G401 (cell line): Measurements from ENCODE around the gene MED16. TPM values are rescaled to one million over a fixed set of nuclear protein-coding genes. Genes with fewer than 3 reads are reported as not detected.
A peak's percentile ranks its signal among the peaks of the same experiment; 100 is the strongest.

Experiments used
- DNase-seq: peaks from one replicate; pipeline ENCODE4 v3.0.0-alpha.2; 2015; ENCODE audit warnings: low spot score
- in situ Hi-C: cut with HindIII; loops from 2 replicates; pipeline ENCODE4 v1.10.0; 2016; ENCODE audit warnings: low sequenced_read_pairs, mixed read lengths
- total RNA-seq: library from RNA; depleted of rRNA; stranded (reverse); fragments of >200 nt; shearing (Covaris generic); gene quantifications from 2 replicates; pipeline ENCODE4 v1.2.3, GENCODE V29; 2014

MED16 gene
- total RNA-seq, 1 experiment from 2014 or later, result 58.7 TPM

- in situ Hi-C loops, result no loop called here
- peak; percentile 22 for DNase-seq
These were observed 19.4 kb upstream of the MED16 start for GRCh38 chr19:912181-913079.

GRCh38 chr19:911197-912033, 18.4 kb upstream of the MED16 start:
- in situ Hi-C loops, result no loop called here
- no peak for DNase-seq

DNA sequence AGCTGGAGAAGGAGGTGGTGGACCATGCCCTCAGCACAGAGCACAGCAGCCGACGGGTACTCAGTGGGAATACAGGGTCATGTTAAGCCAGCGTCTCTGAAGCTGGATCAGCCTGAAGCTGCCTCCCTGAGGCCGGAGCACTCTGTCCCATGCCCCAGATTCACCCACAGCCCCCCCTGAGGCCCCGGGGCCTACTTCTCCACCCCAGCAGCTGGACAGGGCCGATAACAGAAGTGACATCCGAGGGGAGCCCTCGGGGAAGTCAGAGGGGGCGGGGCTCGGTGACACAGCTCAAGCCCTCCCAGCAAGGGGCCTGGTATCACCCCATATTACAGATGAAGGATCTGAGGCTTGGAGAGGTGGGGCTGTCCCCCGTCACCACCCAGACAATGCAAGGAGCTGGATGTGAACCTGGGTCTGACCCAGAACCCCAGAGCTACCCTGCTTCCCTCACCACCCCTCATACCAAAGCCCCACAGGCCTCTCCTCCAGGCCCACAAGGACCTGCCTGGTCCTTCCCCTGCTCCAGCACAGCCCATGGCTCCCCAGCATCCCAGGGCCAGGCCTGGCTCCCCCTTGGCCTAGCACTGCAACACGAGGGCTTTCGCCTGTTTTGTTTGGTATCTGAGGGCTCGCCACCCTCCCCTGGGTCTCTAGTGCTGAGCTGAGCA, 14.3 kb upstream of the MED16 start:
- in situ Hi-C loops, result no loop called here
- DNase-seq, result no peak

- in situ Hi-C loops, result no loop called here
These were observed 13.5 kb upstream of the MED16 start for GRCh38 chr19:906480-906879.

GRCh38 chr19:904545-904944, 11.6 kb upstream of the MED16 start:
- in situ Hi-C loops, result no loop called here
- DNase-seq, result no peak

More at GRCh38 chr19:906480-906879, 13.5 kb upstream of the MED16 start:
- DNase-seq, result no peak

GRCh38 chr19:903266-903797, 10.3 kb upstream of the MED16 start:
- DNase-seq, result no peak

DNA sequence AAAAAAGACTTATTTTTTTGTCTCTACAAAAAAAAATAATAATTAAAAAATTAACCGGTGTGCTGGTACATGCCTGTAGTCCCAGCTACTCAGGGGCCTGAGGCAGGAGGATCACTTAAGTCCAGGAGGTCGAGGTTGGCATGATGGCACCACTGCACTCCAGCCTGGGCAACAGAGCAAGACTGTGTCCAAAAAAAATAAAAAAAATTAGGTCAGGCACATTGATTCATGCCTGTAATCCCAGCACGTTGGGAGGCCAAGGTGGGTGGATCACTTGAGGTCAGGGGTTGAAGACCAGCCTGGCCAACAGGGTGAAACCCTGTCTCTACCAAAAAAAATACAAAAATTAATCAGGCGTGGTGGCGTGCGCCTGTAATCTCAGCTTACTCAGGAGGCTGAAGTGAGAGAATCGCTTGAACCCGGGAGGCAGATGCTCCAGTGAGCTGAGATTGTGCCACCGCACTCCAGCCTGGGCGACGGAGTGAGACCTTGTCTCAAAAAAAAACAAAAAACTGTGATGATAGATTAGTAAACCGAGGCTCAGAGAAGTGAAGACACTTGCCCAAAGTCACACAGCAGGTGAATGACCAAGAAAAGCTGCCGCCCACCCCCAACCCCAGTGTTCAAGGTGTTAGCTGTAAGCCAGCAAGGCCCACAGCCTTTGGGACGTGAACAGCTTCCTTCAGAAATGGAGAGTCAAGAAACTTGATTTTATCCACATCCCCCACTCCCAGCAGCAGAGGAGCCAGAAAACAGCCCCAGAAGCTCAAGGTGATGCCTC, 9.6 kb upstream of the MED16 start:
- in situ Hi-C loops, result no loop called here

More at GRCh38 chr19:903266-903797, 10.3 kb upstream of the MED16 start:
- in situ Hi-C loops, result no loop called here

DNA sequence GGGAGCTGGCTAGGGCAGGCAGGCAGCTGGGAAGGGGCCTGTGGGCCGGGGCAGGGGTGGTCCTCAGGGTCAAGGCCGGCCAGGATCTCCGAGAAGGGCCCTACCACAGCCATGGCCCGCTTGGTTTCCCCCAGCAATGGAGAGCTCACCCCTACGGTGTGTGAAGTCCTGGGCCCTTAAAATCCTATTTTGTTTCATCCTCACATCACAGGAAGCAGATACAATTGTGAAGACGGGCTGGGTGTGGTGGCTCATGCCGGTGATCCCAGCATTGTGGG, 9.0 kb upstream of the MED16 start:
- in situ Hi-C loops, result no loop called here
- DNase-seq, result no peak

More for the DNA sequence above, 9.6 kb upstream of the MED16 start:
- DNase-seq, result no peak

- in situ Hi-C loops, result no loop called here
These were observed 8.5 kb upstream of the MED16 start for GRCh38 chr19:901216-902092.

GRCh38 chr19:900302-901111, 7.5 kb upstream of the MED16 start:
- in situ Hi-C loops, result no loop called here
- DNase-seq, result no peak

More at GRCh38 chr19:901216-902092, 8.5 kb upstream of the MED16 start:
- DNase-seq, result no peak

- no peak for DNase-seq
- in situ Hi-C loops, result no loop called here
These were observed 7.0 kb upstream of the MED16 start for GRCh38 chr19:900043-900301.

- in situ Hi-C loops, result no loop called here
- no peak for DNase-seq
These were observed 6.5 kb upstream of the MED16 start for GRCh38 chr19:899336-900042.

GRCh38 chr19:898663-899062, 5.7 kb upstream of the MED16 start:
- in situ Hi-C loops, result no loop called here
- DNase-seq, result peak; percentile 87

GRCh38 chr19:897442-898039, 4.6 kb upstream of the MED16 start:
- no peak for DNase-seq
- in situ Hi-C loops, result no loop called here

GRCh38 chr19:896999-897398, 4.0 kb upstream of the MED16 start:
- in situ Hi-C loops, result no loop called here
- DNase-seq, result no peak

DNA sequence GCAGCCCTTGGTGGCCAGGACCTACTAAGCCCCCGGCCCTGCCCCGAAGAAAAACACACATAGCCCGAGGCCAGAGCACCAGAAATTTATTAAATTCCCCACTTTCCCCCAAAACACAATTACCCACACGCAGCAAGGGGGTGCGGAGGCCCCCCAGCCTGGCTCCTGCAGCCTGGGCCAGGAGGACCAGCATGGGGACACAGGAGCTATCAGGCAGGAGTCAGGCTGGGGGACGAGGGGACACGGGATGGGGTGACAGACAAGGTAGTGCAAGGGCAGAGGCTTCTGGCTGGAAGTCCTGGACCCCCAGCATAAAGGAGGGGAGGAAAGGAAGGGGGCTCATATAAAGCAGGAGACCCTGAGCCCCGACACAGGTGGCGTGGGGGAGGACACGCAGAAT, 3.4 kb upstream of the MED16 start:
- in situ Hi-C loops, result no loop called here
- DNase-seq, result no peak
